GM12878 (cell line): ENCODE results near the gene RANGAP1. TPM values are rescaled to one million over a fixed set of nuclear protein-coding genes. Genes with fewer than 3 reads are reported as not detected.

ENCODE experiments used
- ATAC-seq: fragments of 200-7000 bp; cut with Tn5 transposase; 3 replicates; pipeline ENCODE4 v1.9.1; 2020; ENCODE audit warnings: mild to moderate bottlenecking, moderate library complexity
- BruUV-seq: library from RNA; stranded (reverse); fragments of 400-500 nt; replicated peaks from 2 replicates; lab custom pipeline; 2021; lab: Mats Ljungman, UMichigan
- CTCF ChIA-PET: fragments of 300-600 bp; sonication (Branson Sonifier 250); formaldehyde crosslinking; extraction: SDS; loops from one replicate; lab custom pipeline; 2021; ENCODE audit warnings: inconsistent platforms; lab: Yijun Ruan, JAX
- POLR2A ChIA-PET: fragments of 350-600 bp; formaldehyde crosslinking; extraction: SDS; loops from one replicate; lab custom pipeline; 2021; ENCODE audit warnings: inconsistent platforms; lab: Charles Lee
- RAD21 ChIA-PET: fragments of 300-600 bp; sonication (Branson Sonifier 250); formaldehyde crosslinking; loops from one replicate; lab custom pipeline; 2023; ENCODE audit warnings: antibody characterized with exemption; ENCODE audit not compliant: unreplicated experiment; lab: Charles Lee
- SMC1A ChIA-PET: fragments of 300-600 bp; sonication (Branson Sonifier 250); formaldehyde crosslinking; loops from one replicate; lab custom pipeline; 2023; ENCODE audit not compliant: unreplicated experiment, uncharacterized antibody; lab: Charles Lee
- DNase-seq: peaks from one replicate; pipeline ENCODE4 v3.0.0-alpha.2; 2011; ENCODE audit warnings: low read depth, low spot score
- FAIRE-seq: peaks from 3 replicates; lab custom pipeline; 2011; peaks lifted over from hg19 to GRCh38; lab: Jason Lieb, UNC
- H2AFZ ChIP-seq: 2 replicates; pipeline ENCODE4 v1.6.0; 2011; ENCODE audit warnings: low read depth, low read length, control low read depth; ENCODE audit not compliant: control insufficient read depth
- H3K27ac ChIP-seq: 2 replicates; pipeline ENCODE4 v1.5.1; 2011; ENCODE audit warnings: control low read depth; ENCODE audit not compliant: control insufficient read depth, insufficient read depth
- H3K27me3 ChIP-seq, 2 experiments: replicated peaks in 1 of 2; 2 replicates each; pipeline versions ENCODE4 v1.6.0 to v1.6.1; 2011; ENCODE audit warnings: low read length in 1 of 2; ENCODE audit not compliant: control insufficient read depth in 2 of 2, insufficient read depth in 2 of 2
- H3K36me3 ChIP-seq, 2 experiments: 2 replicates each; pipeline ENCODE4 v1.5.1; 2011; ENCODE audit warnings: low read length in 1 of 2; ENCODE audit not compliant: control insufficient read depth in 2 of 2, insufficient read depth in 2 of 2
- H3K4me1 ChIP-seq: 2 replicates; pipeline ENCODE4 v1.6.1; 2011; ENCODE audit warnings: mild to moderate bottlenecking, low read length, moderate library complexity, mixed read lengths; ENCODE audit not compliant: control insufficient read depth, insufficient read depth
- H3K4me2 ChIP-seq: 2 replicates; pipeline ENCODE4 v1.6.0; 2011; ENCODE audit warnings: control low read depth; ENCODE audit not compliant: control insufficient read depth, insufficient read depth
- H3K4me3 ChIP-seq: fragments of 200-600 bp; sonication (generic); 2 replicates; pipeline ENCODE4 v1.5.1; 2016
- H3K79me2 ChIP-seq: 2 replicates; pipeline ENCODE4 v1.6.0; 2011; ENCODE audit warnings: low read length; ENCODE audit not compliant: control insufficient read depth, insufficient read depth
- H3K9ac ChIP-seq: 2 replicates; pipeline ENCODE4 v1.8.0; 2011; ENCODE audit warnings: low read length, control low read depth, mixed read lengths; ENCODE audit not compliant: control insufficient read depth, insufficient read depth
- H3K9me3 ChIP-seq: replicated peaks from 3 replicates; pipeline ENCODE4 v1.5.1; 2011; ENCODE audit warnings: mild to moderate bottlenecking, low read length; ENCODE audit not compliant: control insufficient read depth, insufficient read depth
- H4K20me1 ChIP-seq: 2 replicates; pipeline ENCODE4 v1.6.0; 2011; ENCODE audit not compliant: control insufficient read depth, insufficient read depth
- CHD4 ChIP-seq: fragments of 200-600 bp; sonication (generic); IDR thresholded peaks from 2 replicates; pipeline ENCODE4 v1.6.1; 2016; ENCODE audit warnings: mild to moderate bottlenecking
- CREM ChIP-seq: IDR thresholded peaks from 2 replicates; pipeline ENCODE4 v1.6.1; 2014; ENCODE audit warnings: antibody characterized with exemption, low read depth
- POLR2A ChIP-seq: IDR thresholded peaks from 2 replicates; pipeline ENCODE4 v1.6.1; 2011; ENCODE audit warnings: low read depth, mild to moderate bottlenecking, low read length
- TCF3 ChIP-seq: IDR thresholded peaks from 2 replicates; pipeline ENCODE4 v1.6.1; 2012; ENCODE audit warnings: low read depth, mild to moderate bottlenecking, low read length, borderline replicate concordance; ENCODE audit not compliant: insufficient read depth
- WGBS: methylation state at CpG from one replicate; pipeline ENCODE4 v1.1.6; 2016; ENCODE audit warnings: low lambda C conversion rate; ENCODE audit not compliant: insufficient replicate concordance, insufficient coverage; ENCODE audit errors: missing lambda C conversion rate; 5-methylcytosine and 5-hydroxymethylcytosine counted together
- in situ Hi-C: fragments of 300-500 bp; cut with MboI; formaldehyde crosslinking; loops from 9 replicates; pipeline ENCODE4 v1.14.3; 2018; ENCODE audit warnings: mixed read lengths
- intact Hi-C: fragments of 100-400 bp; cut with micrococcal nuclease; formaldehyde crosslinking; loops from one replicate; pipeline ENCODE4 v1.14.2; 2022; ENCODE audit not compliant: unreplicated experiment
- polyA plus RNA-seq, 11 experiments: library from polyadenylated mRNA; depleted of rRNA in 4 of 11; unstranded in 6 of 11; stranded (reverse) in 5 of 11; fragments of >200 nt; fragmentation: Nextera tagmentation in 4 of 11; fragmentation: Illumina TruSeq in 1 of 11; extraction: Ambion mirVana in 4 of 11; extraction: Trizol in 1 of 11; gene quantifications; 1 replicate in 1 of 11; 2 replicates in 10 of 11; pipeline versions ENCODE4 v1.2.1 to v1.2.3, GENCODE V29; 2011 to 2016; ENCODE audit warnings: inconsistent platforms in 2 of 11, missing spikeins in 2 of 11, low read depth in 1 of 11
- total RNA-seq, 4 experiments: library from RNA; depleted of rRNA in 3 of 4; stranded (reverse); fragments of >200 nt in 3 of 4; fragmentation: Illumina TruSeq in 1 of 4; extraction: Trizol in 1 of 4; gene quantifications; 2 replicates each; pipeline versions ENCODE4 v1.2.1 to v1.2.3, GENCODE V29; 2013 to 2021
- TF ChIP-seq, protein P1 (sequence below): fragments of 450-650 bp; IDR thresholded peaks from 2 replicates; pipeline ENCODE4 v1.6.1; 2016; ENCODE audit warnings: mild to moderate bottlenecking, moderate library complexity, borderline replicate concordance
- TF ChIP-seq, protein P2 (sequence below): IDR thresholded peaks from 2 replicates; pipeline ENCODE4 v1.6.1; 2012; ENCODE audit warnings: low read length, inconsistent platforms
- TF ChIP-seq, protein P3 (sequence below): fragments of 450-650 bp; IDR thresholded peaks from 2 replicates; pipeline ENCODE4 v1.6.1; 2017; ENCODE audit warnings: mild to moderate bottlenecking
- TF ChIP-seq, protein P4 (sequence below): fragments of 450-650 bp; IDR thresholded peaks from 2 replicates; pipeline ENCODE4 v1.6.1; 2016; ENCODE audit warnings: mild to moderate bottlenecking
- TF ChIP-seq, protein P5 (sequence below): fragments of 450-650 bp; IDR thresholded peaks from 2 replicates; pipeline ENCODE4 v1.6.1; 2016; ENCODE audit warnings: mild to moderate bottlenecking

The RANGAP1 gene
- total and polyA plus RNA-seq, 10 of the 15 experiments (the other 5 are each of a cell fraction or from before 2014, with no cell fraction given): 2.5 to 109 (median 60.2) TPM

DNA sequence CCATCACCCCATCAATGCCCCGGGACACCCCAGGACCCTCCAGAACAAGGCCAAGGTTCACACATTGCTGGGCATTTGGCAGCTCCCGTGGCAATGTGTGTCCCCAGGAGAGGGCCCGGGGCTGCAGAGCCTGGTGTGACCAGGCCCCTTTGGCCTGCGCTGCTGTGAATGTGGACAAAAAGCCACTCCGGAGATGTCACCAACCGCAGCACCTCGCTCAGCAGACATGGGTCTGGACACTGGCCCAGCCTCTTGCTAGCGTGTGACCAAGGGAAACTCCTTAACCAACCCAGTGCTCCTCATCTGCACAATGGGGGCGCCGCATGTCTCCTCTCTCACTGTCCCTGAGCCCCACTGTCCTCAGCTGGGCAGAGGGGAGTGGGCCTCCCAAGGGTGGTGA, 37.2 kb downstream of the RANGAP1 start:
- CTCF ChIA-PET: no interaction called here
- FAIRE-seq (no peak), ATAC-seq (no peak), DNase-seq (no peak)
- Histone ChIP-seq H2AFZ (no peak overlapping the region), H3K9me3 (no peaks in the 10 kb centered on the region), H3K4me3 (no peak overlapping the region), H3K4me2 (no peak overlapping the region), H3K79me2 (no peaks in the 10 kb centered on the region)
- in situ Hi-C loops: no loop called here
- BruUV-seq: no TSS peak
- RAD21 ChIA-PET: no interaction called here
- intact Hi-C loops: no loop called here
- SMC1A ChIA-PET: interaction anchor here (1.4 kb wide), 1 partner anchor 326 kb away, joined by 3 read pairs; no protein-coding TSS in a partner anchor
- 97% methylated on average over 10 of the region's 10 CpGs for WGBS
- POLR2A ChIA-PET: no interaction called here
- TF ChIP-seq, protein P1, sequence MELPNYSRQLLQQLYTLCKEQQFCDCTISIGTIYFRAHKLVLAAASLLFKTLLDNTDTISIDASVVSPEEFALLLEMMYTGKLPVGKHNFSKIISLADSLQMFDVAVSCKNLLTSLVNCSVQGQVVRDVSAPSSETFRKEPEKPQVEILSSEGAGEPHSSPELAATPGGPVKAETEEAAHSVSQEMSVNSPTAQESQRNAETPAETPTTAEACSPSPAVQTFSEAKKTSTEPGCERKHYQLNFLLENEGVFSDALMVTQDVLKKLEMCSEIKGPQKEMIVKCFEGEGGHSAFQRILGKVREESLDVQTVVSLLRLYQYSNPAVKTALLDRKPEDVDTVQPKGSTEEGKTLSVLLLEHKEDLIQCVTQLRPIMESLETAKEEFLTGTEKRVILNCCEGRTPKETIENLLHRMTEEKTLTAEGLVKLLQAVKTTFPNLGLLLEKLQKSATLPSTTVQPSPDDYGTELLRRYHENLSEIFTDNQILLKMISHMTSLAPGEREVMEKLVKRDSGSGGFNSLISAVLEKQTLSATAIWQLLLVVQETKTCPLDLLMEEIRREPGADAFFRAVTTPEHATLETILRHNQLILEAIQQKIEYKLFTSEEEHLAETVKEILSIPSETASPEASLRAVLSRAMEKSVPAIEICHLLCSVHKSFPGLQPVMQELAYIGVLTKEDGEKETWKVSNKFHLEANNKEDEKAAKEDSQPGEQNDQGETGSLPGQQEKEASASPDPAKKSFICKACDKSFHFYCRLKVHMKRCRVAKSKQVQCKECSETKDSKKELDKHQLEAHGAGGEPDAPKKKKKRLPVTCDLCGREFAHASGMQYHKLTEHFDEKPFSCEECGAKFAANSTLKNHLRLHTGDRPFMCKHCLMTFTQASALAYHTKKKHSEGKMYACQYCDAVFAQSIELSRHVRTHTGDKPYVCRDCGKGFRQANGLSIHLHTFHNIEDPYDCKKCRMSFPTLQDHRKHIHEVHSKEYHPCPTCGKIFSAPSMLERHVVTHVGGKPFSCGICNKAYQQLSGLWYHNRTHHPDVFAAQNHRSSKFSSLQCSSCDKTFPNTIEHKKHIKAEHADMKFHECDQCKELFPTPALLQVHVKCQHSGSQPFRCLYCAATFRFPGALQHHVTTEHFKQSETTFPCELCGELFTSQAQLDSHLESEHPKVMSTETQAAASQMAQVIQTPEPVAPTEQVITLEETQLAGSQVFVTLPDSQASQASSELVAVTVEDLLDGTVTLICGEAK: no peak
- TF ChIP-seq, protein P2, sequence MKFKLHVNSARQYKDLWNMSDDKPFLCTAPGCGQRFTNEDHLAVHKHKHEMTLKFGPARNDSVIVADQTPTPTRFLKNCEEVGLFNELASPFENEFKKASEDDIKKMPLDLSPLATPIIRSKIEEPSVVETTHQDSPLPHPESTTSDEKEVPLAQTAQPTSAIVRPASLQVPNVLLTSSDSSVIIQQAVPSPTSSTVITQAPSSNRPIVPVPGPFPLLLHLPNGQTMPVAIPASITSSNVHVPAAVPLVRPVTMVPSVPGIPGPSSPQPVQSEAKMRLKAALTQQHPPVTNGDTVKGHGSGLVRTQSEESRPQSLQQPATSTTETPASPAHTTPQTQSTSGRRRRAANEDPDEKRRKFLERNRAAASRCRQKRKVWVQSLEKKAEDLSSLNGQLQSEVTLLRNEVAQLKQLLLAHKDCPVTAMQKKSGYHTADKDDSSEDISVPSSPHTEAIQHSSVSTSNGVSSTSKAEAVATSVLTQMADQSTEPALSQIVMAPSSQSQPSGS: no peak
- TF ChIP-seq, protein P3, sequence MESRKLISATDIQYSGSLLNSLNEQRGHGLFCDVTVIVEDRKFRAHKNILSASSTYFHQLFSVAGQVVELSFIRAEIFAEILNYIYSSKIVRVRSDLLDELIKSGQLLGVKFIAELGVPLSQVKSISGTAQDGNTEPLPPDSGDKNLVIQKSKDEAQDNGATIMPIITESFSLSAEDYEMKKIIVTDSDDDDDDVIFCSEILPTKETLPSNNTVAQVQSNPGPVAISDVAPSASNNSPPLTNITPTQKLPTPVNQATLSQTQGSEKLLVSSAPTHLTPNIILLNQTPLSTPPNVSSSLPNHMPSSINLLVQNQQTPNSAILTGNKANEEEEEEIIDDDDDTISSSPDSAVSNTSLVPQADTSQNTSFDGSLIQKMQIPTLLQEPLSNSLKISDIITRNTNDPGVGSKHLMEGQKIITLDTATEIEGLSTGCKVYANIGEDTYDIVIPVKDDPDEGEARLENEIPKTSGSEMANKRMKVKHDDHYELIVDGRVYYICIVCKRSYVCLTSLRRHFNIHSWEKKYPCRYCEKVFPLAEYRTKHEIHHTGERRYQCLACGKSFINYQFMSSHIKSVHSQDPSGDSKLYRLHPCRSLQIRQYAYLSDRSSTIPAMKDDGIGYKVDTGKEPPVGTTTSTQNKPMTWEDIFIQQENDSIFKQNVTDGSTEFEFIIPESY: no peak
- TF ChIP-seq CREM: no peak
- no peak for TF ChIP-seq POLR2A
- TF ChIP-seq TCF3: no peak
- TF ChIP-seq, protein P4, sequence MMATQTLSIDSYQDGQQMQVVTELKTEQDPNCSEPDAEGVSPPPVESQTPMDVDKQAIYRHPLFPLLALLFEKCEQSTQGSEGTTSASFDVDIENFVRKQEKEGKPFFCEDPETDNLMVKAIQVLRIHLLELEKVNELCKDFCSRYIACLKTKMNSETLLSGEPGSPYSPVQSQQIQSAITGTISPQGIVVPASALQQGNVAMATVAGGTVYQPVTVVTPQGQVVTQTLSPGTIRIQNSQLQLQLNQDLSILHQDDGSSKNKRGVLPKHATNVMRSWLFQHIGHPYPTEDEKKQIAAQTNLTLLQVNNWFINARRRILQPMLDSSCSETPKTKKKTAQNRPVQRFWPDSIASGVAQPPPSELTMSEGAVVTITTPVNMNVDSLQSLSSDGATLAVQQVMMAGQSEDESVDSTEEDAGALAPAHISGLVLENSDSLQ: no peak
- no peak for TF ChIP-seq CHD4
- TF ChIP-seq, protein P5, sequence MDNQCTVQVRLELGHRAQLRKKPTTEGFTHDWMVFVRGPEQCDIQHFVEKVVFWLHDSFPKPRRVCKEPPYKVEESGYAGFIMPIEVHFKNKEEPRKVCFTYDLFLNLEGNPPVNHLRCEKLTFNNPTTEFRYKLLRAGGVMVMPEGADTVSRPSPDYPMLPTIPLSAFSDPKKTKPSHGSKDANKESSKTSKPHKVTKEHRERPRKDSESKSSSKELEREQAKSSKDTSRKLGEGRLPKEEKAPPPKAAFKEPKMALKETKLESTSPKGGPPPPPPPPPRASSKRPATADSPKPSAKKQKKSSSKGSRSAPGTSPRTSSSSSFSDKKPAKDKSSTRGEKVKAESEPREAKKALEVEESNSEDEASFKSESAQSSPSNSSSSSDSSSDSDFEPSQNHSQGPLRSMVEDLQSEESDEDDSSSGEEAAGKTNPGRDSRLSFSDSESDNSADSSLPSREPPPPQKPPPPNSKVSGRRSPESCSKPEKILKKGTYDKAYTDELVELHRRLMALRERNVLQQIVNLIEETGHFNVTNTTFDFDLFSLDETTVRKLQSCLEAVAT: no peak
- TF ChIP-seq, all 136 proteins: peak for 0
- Histone ChIP-seq H3K27ac (no peak overlapping the region), H3K9ac (no peak overlapping the region), H3K4me1 (no peaks in the 10 kb centered on the region), H3K27me3 (no peaks in the 10 kb centered on the region), H4K20me1 (no peaks in the 10 kb centered on the region), H3K36me3 (peaks cover 9 to 55% of the 10 kb centered on the region in 2 experiments)
